Measurements from ENCODE around the gene LOC128125822.

Gene LOC128125822

DNA sequence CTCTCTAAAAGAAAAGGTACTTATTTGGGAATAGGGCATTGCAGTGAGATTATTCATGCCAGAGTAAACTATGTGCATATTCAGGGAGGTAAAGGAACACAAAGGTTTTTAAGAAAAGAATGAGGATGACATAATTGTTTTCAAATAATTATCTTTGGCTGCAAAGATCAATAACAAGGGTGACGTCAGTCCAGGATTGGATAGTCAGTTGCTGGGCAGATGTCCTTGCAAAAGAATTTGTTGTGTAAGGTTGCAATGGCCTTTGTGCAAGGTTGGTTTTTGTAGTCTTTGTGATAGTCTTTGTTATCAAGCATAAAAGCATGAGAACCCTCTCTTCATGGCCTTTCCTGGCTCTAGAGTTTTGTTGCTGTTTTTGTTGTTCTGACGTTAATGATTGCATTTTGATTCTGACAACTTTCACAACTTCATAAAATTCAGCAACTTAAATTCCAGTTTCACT, 17.7 kb downstream of the LOC128125822 start:
- no peak for DNase-seq (ENCODE audit: low spot score)
- Mint-ChIP-seq H3K4me3 (ENCODE audit: unreplicated experiment) (no peak overlapping the region), H3K36me3 (ENCODE audit: low read depth) (no peaks in the 10 kb centered on the region), H3K4me1 (ENCODE audit: low read depth) (no peaks in the 10 kb centered on the region), H3K27ac (ENCODE audit: unreplicated experiment) (no peak overlapping the region), H3K9me3 (ENCODE audit: low read depth) (no peaks in the 10 kb centered on the region), H3K27me3 (ENCODE audit: low read depth) (no peaks in the 10 kb centered on the region)
- TF ChIP-seq, protein P1, sequence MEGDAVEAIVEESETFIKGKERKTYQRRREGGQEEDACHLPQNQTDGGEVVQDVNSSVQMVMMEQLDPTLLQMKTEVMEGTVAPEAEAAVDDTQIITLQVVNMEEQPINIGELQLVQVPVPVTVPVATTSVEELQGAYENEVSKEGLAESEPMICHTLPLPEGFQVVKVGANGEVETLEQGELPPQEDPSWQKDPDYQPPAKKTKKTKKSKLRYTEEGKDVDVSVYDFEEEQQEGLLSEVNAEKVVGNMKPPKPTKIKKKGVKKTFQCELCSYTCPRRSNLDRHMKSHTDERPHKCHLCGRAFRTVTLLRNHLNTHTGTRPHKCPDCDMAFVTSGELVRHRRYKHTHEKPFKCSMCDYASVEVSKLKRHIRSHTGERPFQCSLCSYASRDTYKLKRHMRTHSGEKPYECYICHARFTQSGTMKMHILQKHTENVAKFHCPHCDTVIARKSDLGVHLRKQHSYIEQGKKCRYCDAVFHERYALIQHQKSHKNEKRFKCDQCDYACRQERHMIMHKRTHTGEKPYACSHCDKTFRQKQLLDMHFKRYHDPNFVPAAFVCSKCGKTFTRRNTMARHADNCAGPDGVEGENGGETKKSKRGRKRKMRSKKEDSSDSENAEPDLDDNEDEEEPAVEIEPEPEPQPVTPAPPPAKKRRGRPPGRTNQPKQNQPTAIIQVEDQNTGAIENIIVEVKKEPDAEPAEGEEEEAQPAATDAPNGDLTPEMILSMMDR (IDR thresholded peaks at IDR 0.05), result no peak

DNA sequence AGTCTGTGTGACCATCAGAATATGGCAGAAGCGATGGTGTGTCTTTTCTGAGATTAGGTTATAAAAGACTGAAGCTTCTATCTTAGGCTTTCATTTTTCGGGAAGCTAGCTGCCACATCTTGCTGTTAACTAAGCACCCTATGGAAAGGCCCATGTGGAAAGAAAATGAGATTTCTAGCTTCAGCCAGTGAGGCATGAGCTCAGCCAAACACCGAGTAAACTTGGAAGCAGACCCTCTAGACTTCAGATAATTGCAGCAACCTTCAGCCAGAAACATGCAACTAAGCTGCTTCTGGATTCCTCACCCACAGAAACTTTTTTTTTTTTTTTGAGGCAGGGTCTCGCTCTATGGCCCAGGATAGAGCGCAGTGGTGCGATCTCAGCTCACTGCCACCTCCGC, 20.6 kb downstream of the LOC128125822 start:
- no peak for DNase-seq (ENCODE audit: low spot score)
- Mint-ChIP-seq H3K4me3 (ENCODE audit: unreplicated experiment) (no peak overlapping the region), H3K27ac (ENCODE audit: unreplicated experiment) (no peak overlapping the region), H3K27me3 (ENCODE audit: low read depth) (no peaks in the 10 kb centered on the region), H3K9me3 (ENCODE audit: low read depth) (no peaks in the 10 kb centered on the region), H3K36me3 (ENCODE audit: low read depth) (no peaks in the 10 kb centered on the region), H3K4me1 (ENCODE audit: low read depth) (peaks cover 4% of the 10 kb centered on the region)
- TF ChIP-seq, protein P1 (IDR thresholded peaks at IDR 0.05), result no peak

DNA sequence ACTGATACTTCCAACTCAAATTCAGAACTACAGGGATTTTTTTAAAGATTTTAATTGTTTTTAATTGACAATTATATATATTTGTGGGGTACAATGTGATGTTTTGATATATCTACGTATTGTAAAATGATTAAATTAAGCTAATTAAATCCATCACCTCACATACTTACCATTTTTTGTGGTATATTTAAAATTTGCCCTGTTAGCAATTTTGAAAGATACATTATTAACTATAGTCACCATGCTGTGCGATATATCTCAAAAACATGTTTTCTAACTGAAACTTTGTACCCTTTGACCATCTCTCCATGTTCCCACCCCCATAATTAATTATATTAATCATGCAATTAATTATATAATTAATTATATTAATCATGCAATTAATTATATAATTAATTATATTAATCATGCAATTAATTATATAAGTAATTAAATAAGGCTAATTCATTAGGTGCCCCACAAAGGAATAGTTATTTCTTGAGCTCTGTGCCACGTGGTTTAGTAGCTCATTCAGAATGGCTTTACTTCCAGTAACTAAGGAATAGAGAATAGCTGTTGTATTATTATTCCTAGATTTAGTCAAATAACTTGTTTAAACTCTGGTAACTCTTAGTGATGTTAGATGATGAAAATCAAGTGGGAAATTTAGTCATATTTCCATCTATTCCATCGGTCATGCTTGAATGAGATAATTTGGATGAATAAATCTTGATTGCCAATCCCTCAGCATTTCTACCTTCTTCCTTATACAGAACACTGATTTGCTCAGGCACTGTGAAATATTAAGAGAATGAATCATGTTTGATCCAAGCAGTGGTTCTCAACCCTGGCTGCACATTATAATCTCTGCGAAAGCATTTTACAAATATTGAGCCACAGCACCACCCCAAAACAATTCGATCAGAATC, 25.1 kb downstream of the LOC128125822 start:
- no peak for DNase-seq (ENCODE audit: low spot score)
- TF ChIP-seq, protein P1 (IDR thresholded peaks at IDR 0.05), result no peak
- H3K27me3 Mint-ChIP-seq (ENCODE audit: low read depth), result no peaks in the 10 kb centered on the region
- H3K9me3 Mint-ChIP-seq (ENCODE audit: low read depth), result no peaks in the 10 kb centered on the region
- H3K4me1 Mint-ChIP-seq (ENCODE audit: low read depth), result peaks cover 9% of the 10 kb centered on the region
- H3K4me3 Mint-ChIP-seq (ENCODE audit: unreplicated experiment), result peak overlapping the region; percentile 88
- no peaks in the 10 kb centered on the region for H3K36me3 Mint-ChIP-seq (ENCODE audit: low read depth)
- peak overlapping the region; percentile 3 for H3K27ac Mint-ChIP-seq (ENCODE audit: unreplicated experiment)

DNA sequence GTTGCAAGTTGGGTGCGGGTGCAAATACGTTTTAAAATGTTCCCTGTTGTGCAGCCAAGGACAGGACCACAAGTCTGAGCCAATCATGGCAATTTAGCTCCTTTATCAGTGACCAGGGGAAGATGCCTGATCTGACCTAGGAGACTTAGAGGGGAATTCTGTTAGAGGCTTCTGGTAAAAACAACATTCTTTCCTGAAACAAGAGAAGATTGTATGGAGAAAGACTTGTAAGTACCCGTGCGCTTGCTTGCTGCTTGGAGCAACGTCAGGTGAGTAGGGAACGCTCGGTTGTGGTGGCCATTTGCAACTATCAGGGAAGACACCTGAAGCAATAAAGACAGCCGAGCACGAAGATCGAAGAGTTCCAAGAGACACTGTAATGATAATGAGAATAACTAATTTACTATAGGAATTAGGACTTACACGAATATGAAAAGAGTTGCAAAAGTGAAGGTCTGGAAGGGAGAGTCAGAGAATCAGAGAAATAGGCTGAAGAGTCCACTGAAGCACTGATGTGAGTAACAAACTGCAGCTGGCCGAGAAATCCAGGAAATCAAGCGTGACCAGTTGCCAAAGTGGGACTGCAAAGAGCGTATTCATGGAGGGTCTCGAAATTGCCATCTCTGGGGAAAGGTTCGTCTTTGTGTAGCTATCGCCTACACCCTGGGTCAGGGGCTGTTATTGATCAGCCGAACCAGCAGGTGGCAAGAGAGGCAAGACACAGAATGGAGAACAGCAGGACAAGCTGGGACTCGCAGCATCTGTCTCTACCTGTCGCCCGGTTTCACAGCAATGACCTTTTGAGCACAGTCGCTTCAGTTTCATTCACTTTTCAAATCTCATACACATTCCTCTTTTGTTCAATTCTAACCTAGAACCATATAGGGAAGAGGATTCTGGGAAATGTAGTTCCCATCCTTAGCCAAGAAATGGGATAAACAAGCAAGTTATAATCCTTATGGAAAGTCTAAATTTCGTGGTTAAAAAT, 26.1 kb downstream of the LOC128125822 start:
- Mint-ChIP-seq H3K9me3 (ENCODE audit: low read depth) (no peaks in the 10 kb centered on the region), H3K27me3 (ENCODE audit: low read depth) (no peaks in the 10 kb centered on the region), H3K4me3 (ENCODE audit: unreplicated experiment) (peak overlapping the region; percentile 88), H3K27ac (ENCODE audit: unreplicated experiment) (peak overlapping the region; percentile 3), H3K4me1 (ENCODE audit: low read depth) (peaks cover 9% of the 10 kb centered on the region), H3K36me3 (ENCODE audit: low read depth) (no peaks in the 10 kb centered on the region)
- TF ChIP-seq, protein P1 (IDR thresholded peaks at IDR 0.05), result peak; percentile 98
- no peak for DNase-seq (ENCODE audit: low spot score)

DNA sequence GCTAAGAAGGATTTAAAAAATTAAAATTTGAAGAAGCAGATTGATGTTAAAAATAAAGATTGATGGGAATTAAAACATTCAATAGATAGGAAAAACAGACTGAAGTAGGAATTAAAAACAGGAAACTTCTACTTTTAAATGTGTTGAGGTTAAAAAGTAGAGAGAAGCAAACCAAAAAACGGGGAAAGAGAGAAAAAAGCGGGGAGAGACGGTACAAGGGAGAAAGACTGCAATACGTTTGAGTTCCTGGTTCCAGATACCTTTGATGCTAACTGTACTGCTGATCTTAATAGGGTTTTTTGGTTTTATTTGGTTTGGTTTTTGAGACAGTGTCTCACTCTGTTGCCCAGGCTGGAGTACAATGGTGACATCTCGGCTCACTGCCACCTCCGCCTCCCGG, 27.0 kb downstream of the LOC128125822 start:
- TF ChIP-seq, protein P1 (IDR thresholded peaks at IDR 0.05), result no peak
- peaks cover 9% of the 10 kb centered on the region for H3K4me1 Mint-ChIP-seq (ENCODE audit: low read depth)
- DNase-seq (ENCODE audit: low spot score), result no peak
- H3K27ac Mint-ChIP-seq (ENCODE audit: unreplicated experiment), result no peak overlapping the region
- no peaks in the 10 kb centered on the region for H3K36me3 Mint-ChIP-seq (ENCODE audit: low read depth)
- no peaks in the 10 kb centered on the region for H3K27me3 Mint-ChIP-seq (ENCODE audit: low read depth)
- peak overlapping the region; percentile 88 for H3K4me3 Mint-ChIP-seq (ENCODE audit: unreplicated experiment)
- no peaks in the 10 kb centered on the region for H3K9me3 Mint-ChIP-seq (ENCODE audit: low read depth)

Data from chondrocyte (in vitro differentiated cells).